Loucy (cell line): ENCODE measurements around the gene IRAK3.

Source experiments
- H2AFZ ChIP-seq: fragments of 200-600 bp; sonication (generic); 2 replicates; pipeline ENCODE4 v1.6.0; 2016; ENCODE audit warnings: antibody characterized with exemption, mild to moderate bottlenecking, low read length, moderate library complexity
- H3F3A ChIP-seq: fragments of 200-600 bp; 2 replicates; pipeline ENCODE4 v1.6.0; 2016; ENCODE audit warnings: antibody characterized with exemption, low read depth, mild to moderate bottlenecking
- H3K27me3 ChIP-seq: fragments of 200-600 bp; sonication (generic); 2 replicates; pipeline ENCODE4 v1.6.1; 2014; ENCODE audit warnings: low read length, mild to moderate bottlenecking; ENCODE audit not compliant: insufficient read depth, poor library complexity, severe bottlenecking
- H3K36me3 ChIP-seq: fragments of 200-600 bp; sonication (generic); 2 replicates; pipeline ENCODE4 v1.6.1; 2016; ENCODE audit warnings: low read length; ENCODE audit not compliant: insufficient read depth
- H3K4me1 ChIP-seq: fragments of 200-600 bp; sonication (generic); 2 replicates; pipeline ENCODE4 v1.5.1; 2014; ENCODE audit warnings: low read length, mild to moderate bottlenecking; ENCODE audit not compliant: insufficient read depth, poor library complexity, severe bottlenecking
- H3K4me2 ChIP-seq: fragments of 200-600 bp; sonication (generic); 2 replicates; pipeline ENCODE4 v1.6.0; 2014; ENCODE audit warnings: antibody characterized with exemption, low read length, low read depth, mild to moderate bottlenecking; ENCODE audit not compliant: poor library complexity, severe bottlenecking
- H3K4me3 ChIP-seq: fragments of 200-600 bp; sonication (generic); 2 replicates; pipeline ENCODE4 v1.5.1; 2014; ENCODE audit warnings: low read length, mild to moderate bottlenecking, mixed read lengths; ENCODE audit not compliant: poor library complexity, severe bottlenecking
- H3K79me2 ChIP-seq: fragments of 200-600 bp; sonication (generic); 2 replicates; pipeline ENCODE4 v1.6.1; 2014; ENCODE audit warnings: low read length; ENCODE audit not compliant: insufficient read depth
- H3K9ac ChIP-seq: fragments of 200-600 bp; sonication (generic); 2 replicates; pipeline ENCODE4 v1.6.0; 2014; ENCODE audit warnings: mild to moderate bottlenecking, low read depth, low read length, moderate library complexity; ENCODE audit not compliant: poor library complexity, severe bottlenecking
- H3K9me2 ChIP-seq: fragments of 200-600 bp; sonication (generic); replicated peaks from 2 replicates; pipeline ENCODE4 v1.6.1; 2016; ENCODE audit warnings: low read depth, low read length, mixed read lengths
- H3K9me3 ChIP-seq: fragments of 200-600 bp; sonication (generic); 2 replicates; pipeline ENCODE4 v1.6.1; 2014; ENCODE audit warnings: mild to moderate bottlenecking, antibody characterized with exemption, low read length, low read depth; ENCODE audit not compliant: insufficient read depth
- H4K20me1 ChIP-seq: fragments of 200-600 bp; sonication (generic); 2 replicates; pipeline ENCODE4 v1.6.0; 2014; ENCODE audit warnings: antibody characterized with exemption, low read length, mild to moderate bottlenecking; ENCODE audit not compliant: insufficient read depth, poor library complexity, severe bottlenecking
- CTCF ChIP-seq: fragments of 200-600 bp; sonication (generic); conservative IDR thresholded peaks from 2 replicates; pipeline ENCODE4 v1.5.1; 2014; ENCODE audit warnings: mild to moderate bottlenecking, antibody characterized with exemption, low read length
- EZH2phosphoT487 ChIP-seq: fragments of 200-600 bp; IDR thresholded peaks from 2 replicates; pipeline ENCODE4 v1.6.1; 2018; ENCODE audit warnings: antibody characterized with exemption, mild to moderate bottlenecking, moderate library complexity, borderline replicate concordance

Gene IRAK3

GRCh38 chr12:66144791-66145754, 43.9 kb upstream of the IRAK3 start:
- peaks cover 36% of the 10 kb centered on the region for H3K36me3 ChIP-seq

GRCh38 chr12:66149702-66150398, 39.2 kb upstream of the IRAK3 start:
- no peaks in the 10 kb centered on the region for H3K9me2 ChIP-seq

More at GRCh38 chr12:66144791-66145754, 43.9 kb upstream of the IRAK3 start:
- Histone ChIP-seq H3K9me2 (no peaks in the 10 kb centered on the region), H4K20me1 (no peaks in the 10 kb centered on the region), H3K79me2 (0 out of 2 replicates have a peak, but pooled peaks cover under 1% of the 10 kb centered on the region), H3F3A (no peaks in the 10 kb centered on the region), H3K9me3 (peaks cover 16% of the 10 kb centered on the region), H3K4me1 (peaks cover 26% of the 10 kb centered on the region), H3K4me3 (peak overlapping the region; percentile 49), H3K4me2 (peak overlapping the region; percentile 66), H3K9ac (peak overlapping the region; percentile 62), H2AFZ (peak overlapping the region; percentile 52; the same call in 1 of the 2 replicates), H3K27me3 (peaks cover 6% of the 10 kb centered on the region)
- no peak for TF ChIP-seq EZH2phosphoT487
- peak; percentile 80 for TF ChIP-seq CTCF

More at GRCh38 chr12:66149702-66150398, 39.2 kb upstream of the IRAK3 start:
- Histone ChIP-seq H3K79me2 (no peaks in the 10 kb centered on the region), H3K9ac (no peak overlapping the region), H3K27me3 (no peaks in the 10 kb centered on the region), H3F3A (no peaks in the 10 kb centered on the region), H4K20me1 (no peaks in the 10 kb centered on the region), H3K36me3 (peaks cover 5% of the 10 kb centered on the region; the same call in 1 of the 2 replicates), H3K9me3 (no peaks in the 10 kb centered on the region), H2AFZ (no peak overlapping the region), H3K4me3 (no peak overlapping the region), H3K4me1 (peaks cover 14% of the 10 kb centered on the region), H3K4me2 (no peak overlapping the region)
- peak; percentile 38 for TF ChIP-seq CTCF
- no peak for TF ChIP-seq EZH2phosphoT487
